Glomerular endothelial cell (primary cell): ENCODE data around the gene RPL18. TPM values are rescaled to one million over a fixed set of nuclear protein-coding genes. Genes with fewer than 3 reads are reported as not detected.
"Not testable (repeated sequence)": the region's sequence is repeated elsewhere in the genome, so short reads cannot be mapped to it uniquely, and the experiment has no call there.

Experiments
- DNase-seq: peaks from one replicate; pipeline ENCODE4 v3.0.0-alpha.2; 2011; ENCODE audit warnings: low read depth, low spot score; ENCODE audit errors: extremely low read depth
- total RNA-seq: library from RNA; depleted of rRNA; stranded (reverse); fragments of >200 nt; gene quantifications from 2 replicates; pipeline ENCODE4 v1.2.3, GENCODE V29; 2015

The RPL18 gene
- total RNA-seq: 1,686 and 2,007 TPM in 2 replicates

DNA sequence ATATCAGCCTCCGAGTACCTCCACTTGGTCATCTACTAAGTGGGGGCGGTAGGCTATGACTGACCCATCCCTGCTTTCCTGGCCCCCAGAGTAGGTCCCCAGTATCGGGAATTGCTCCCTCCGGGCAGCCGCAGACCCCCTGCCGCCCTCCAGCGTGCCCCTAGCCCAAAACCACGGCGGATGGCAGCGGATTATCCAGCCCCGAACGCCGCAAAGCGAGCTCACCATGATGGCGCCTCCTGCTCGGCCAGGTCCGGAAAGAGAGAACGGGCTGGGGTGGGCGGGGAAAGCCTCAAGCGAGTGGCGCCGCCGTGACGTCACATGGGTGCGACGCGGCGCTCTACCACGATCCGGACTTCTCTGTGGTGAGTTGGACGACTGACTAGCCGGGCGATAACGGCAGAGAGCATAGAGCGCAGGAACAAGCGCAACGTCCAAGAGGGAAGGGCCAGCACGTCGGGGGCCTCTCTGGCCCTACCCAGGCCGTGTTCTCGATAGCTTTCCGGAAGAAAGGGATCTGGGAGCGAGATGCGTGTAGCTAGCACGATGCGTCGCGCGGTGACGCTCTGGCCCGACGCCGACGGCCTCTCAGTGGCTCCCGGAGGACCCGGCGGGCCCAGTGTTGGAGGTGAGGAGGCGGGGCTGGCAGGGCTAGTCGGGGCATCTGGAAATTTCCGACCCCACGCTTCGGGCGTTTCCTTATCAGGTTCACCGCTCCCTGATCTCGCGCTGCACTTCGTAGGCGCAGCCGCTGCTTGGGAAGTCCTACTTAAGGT lies at the start of gene RPL18, which contains the start of gene SPHK2:
Gene RPL18 (minus strand): TSS at position 263 of the 776 bp plus-strand sequence. CDS start 35 bp downstream, at position 228.
Gene SPHK2 (plus strand): TSS at position 591 of the 776 bp plus-strand sequence. CDS start 1,009 bp downstream, outside the sequence.
- DNase-seq: peak; percentile 96

- no peak for DNase-seq
Measured at GRCh38 chr19:48668761-48669160, 49.8 kb upstream of the RPL18 start.

GRCh38 chr19:48668332-48668731 lies 49.4 kb upstream of the RPL18 start:
- no peak for DNase-seq

DNA sequence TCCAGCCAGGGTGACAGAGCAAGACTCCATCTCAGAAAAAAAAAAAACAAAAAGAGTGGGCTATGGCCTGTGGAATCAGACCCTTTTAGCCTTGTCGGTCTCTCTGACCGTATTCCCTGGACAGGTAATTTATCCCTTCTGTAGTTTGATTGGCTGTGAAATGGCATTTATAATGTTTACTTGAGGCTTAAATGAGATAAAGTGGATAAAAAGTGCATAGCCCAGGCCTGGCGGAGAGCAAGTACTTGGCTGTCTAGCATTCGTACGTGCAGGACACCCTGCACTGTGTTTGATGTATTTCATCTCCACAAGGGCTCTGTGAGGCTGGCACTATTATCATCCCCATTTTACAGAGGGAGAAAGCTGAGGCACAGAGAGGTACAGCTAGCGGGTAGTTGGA lies 46.8 kb upstream of the RPL18 start:
- DNase-seq: no peak

DNA sequence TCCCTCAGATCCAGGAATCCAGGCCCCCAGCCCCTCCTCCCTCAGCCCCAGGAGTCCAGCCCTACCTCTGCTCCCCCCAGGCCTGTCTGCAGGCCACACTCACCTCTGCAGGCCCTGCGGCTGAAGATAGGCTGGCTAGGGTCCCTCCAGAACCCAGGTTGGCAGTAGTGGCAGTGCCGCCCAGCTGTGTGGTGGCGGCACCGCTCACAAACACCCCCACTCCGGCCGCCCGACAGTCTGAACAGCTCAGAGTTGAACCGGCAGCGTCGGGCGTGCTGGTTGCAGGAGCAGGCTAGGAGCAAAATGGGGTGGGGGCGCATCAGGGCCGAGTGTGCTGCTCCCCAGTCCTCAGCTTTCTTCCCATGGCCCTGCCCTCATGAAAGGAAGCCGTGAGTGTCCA lies 45.5 kb upstream of the RPL18 start:
- no peak for DNase-seq

DNA sequence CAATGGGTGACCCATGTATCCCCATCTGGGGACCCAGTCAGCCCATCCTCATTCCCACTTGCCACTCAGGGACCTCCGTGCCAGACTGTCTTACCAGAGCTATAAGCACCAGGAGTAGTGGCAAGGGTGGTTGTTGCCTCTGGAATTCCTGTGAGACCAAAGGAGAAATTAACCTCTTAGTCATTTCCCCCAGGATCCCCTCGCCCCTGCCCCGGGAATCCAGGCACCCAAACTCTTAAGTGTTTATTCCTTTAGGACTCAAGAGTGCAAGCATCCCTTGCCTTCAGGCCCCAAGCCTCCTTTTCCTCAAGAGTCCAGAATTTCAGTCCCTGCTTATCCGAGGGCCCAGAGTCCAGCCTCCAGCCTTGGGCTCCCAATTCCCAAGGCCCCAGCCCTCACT lies 44.7 kb upstream of the RPL18 start:
- no peak for DNase-seq

GRCh38 chr19:48661711-48662090 lies 42.7 kb upstream of the RPL18 start:
- DNase-seq: no peak

DNA sequence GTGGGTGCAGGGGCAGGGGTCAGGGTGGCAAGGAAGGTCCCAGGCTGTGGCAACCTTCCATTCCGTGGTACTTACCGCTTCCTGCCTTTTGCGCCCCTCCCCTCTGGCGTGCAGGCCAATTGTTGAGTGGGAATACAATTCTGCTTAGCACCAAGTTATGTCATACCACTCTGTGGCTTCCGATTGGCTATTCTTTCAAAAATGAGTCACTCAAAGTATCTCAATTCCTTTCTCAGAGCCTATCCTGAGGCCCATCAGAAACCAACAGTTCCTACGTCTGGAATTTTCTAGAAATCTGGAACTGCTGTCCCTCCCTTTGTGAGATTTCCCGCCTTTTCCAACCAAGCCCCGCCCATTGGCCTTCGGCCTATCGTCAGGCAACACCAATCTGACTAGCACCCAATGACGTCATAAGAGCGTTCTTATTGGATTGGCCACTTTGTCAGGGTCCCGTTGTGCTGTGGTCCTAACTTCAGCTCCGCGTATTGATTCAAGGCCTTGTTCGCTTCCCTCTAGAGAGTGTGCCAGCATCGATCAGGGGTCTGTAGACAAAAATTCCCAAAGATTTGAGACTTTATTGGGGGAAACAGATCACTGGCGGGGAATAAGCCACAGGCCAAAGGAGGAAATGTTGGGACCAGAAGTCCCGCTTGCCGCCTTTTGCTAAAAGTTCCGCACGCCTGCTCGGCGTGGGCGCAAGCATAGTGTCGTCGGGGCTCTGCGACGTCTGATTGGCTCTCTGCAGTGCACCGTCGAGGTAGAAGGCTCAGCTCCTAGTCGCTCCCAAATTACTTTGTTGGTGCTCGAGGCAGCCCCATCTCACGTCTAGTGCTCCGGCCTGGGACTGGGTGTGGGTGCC lies 42.1 kb upstream of the RPL18 start:
- peak; percentile 89 for DNase-seq

GRCh38 chr19:48659768-48660167 lies 40.8 kb upstream of the RPL18 start:
- no peak for DNase-seq

DNA sequence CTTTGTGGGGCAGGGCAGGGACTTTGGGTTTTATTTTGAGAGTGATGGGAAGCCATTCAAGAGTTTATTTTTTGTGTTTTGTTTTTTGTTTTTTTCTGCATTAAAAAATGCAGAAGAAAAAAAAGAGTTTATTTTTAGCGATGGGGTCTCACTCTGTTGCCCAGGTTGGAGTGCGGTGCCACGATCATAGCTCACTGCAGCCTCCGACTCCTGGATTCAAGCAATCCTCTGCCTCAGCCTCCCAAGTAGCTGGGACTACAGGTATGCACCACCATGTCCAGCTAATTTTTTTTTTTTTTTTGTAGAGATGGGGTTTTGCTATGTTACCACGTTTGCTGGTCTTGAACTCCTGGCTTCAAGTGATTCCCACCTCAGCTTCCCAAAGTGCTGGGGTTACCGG lies 39.5 kb upstream of the RPL18 start:
- DNase-seq: no peak

DNA sequence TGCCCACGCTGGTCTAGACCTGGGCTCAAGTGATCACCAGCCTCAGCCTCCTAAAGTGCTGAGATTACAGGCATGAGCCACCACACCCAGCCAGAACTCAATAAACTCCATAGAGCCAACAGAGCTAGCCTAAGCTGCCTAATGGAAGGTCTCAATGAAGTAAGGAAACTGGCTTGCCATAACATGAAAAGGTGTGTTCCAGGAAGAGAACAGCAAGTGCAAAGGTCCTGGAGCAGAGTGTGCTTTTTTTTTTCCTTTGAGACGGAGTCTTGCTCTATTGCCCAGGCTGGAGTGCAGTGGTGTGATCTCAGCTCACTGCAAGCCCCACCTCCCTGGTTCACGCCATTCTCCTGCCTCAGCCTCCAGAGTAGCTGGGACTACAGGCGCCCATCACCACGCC lies 38.9 kb upstream of the RPL18 start:
- not testable (repeated sequence) for DNase-seq

GRCh38 chr19:48656840-48657474 lies 38.0 kb upstream of the RPL18 start:
- no peak for DNase-seq

- DNase-seq: no peak
Measured at GRCh38 chr19:48654299-48655059, 35.5 kb upstream of the RPL18 start.

DNA sequence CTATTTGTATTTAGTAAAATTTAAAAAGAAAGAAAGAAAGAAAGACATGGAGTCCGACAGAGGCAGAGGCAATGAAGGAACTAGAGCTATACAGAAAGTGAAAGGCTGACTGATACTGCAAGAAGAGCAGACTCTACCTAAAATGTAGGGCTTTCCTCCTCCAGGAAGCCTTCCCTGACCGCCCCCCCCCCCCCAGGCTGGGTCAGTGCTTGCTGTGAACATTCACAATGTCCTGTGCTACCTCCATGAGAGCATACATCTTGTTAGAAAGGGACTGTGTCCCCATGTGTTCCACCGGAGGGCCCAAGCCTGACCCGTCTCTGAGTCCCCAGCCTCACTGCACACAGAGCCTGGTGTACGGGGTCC lies 32.7 kb upstream of the RPL18 start:
- DNase-seq: no peak

GRCh38 chr19:48650974-48651682 lies 32.1 kb upstream of the RPL18 start:
- no peak for DNase-seq

DNA sequence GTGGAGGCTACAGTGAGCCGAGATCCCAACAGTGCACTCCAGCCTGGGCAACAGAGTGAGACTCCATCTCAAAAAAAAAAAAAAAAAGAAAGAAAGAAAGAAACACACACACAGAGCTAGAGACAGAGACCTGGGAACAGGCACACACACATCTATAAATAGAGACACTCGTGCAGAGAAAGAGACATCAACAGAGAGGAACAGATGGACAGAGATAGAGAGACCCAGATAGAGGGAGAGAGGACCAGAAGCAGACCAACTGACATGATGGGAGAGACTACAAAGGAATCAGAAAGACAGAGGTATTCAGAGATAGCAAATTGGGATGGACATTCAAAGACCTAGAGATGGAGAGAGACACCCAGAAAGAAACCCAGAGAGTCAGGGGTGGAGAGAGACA lies 29.2 kb upstream of the RPL18 start:
- no peak for DNase-seq

DNA sequence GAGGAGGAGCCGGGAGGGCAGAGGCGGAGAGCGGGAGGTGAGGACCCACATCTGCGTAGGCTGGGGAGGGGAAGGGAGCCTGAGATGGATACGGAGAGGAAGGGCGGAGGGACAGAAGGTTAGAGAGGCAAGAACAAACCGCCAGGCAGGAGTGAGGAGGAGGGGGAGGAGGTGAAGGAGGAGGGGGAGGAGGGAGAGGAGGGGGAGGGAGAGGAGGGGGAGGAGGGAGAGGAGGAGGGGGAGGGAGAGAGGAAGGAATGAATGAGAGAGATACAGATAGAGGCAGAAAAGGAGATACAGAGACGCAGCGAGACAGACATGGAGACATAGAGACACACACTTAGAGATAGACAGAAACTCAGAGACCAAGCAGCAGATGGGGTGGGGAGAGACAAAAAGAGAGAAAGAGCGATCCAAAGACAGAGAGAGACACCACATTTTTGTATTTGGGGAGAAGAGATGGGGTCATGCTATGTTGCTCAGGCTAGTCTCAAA lies 27.8 kb upstream of the RPL18 start:
- DNase-seq: no peak

- no peak for DNase-seq
Measured at GRCh38 chr19:48646001-48646721, 27.2 kb upstream of the RPL18 start, which contains the start of gene CA11. TSS of gene CA11 (minus strand) at chr19:48646187. CDS start at chr19:48645632, 555 bp downstream.

DNA sequence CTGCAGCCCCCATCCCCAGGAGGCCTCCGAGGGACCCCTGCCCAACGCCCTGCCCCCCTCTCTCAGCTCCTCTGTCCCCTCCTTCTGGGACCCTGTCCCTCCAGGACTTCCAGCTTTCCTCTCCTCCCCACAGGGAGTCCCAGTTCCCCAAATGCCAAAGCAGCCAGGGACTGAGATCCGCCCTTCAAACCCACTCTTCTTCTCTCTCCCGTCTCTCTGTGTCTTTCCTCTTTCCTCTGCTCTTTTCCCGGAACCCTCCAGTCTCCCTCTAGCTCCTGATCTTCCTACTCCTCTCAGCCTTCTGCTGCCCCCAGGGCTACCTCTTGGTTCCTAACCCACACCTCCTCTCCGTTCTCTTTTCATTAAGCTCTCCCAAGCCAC lies 26.6 kb upstream of the RPL18 start:
- DNase-seq: no peak
